K562 (cell line): ENCODE data around the gene UBE2O. TPM values are rescaled to one million over a fixed set of nuclear protein-coding genes. Genes with fewer than 3 reads are reported as not detected.

ENCODE experiments used
- CTBP1 ChIP-seq: fragments of 450-650 bp; IDR thresholded peaks from 2 replicates; pipeline ENCODE4 v1.6.1; 2016; ENCODE audit warnings: borderline replicate concordance
- DPF2 ChIP-seq: fragments of 450-650 bp; IDR thresholded peaks from 2 replicates; pipeline ENCODE4 v1.6.1; 2016
- GATA2 ChIP-seq: sonication (generic); formaldehyde crosslinking; IDR thresholded peaks from 2 replicates; pipeline ENCODE4 v1.4.0; 2020; ENCODE audit warnings: mild to moderate bottlenecking, missing genetic modification reagents
- HNRNPUL1 ChIP-seq: fragments of 200-400 bp; formaldehyde crosslinking; IDR thresholded peaks from 2 replicates; pipeline ENCODE4 v1.6.1; 2017; ENCODE audit warnings: low read length
- MCM3 ChIP-seq: fragments of 450-650 bp; IDR thresholded peaks from 2 replicates; pipeline ENCODE4 v1.6.1; 2016
- NFXL1 ChIP-seq: fragments of 450-650 bp; formaldehyde crosslinking; IDR thresholded peaks from 2 replicates; pipeline ENCODE4 v1.4.0; 2021; ENCODE audit warnings: mild to moderate bottlenecking
- NR2C2 ChIP-seq, 2 experiments: fragments of 200-800 bp in 1 of 2; sonication (Bioruptor generic) in 1 of 2; sonication (generic) in 1 of 2; formaldehyde crosslinking in 1 of 2; IDR thresholded peaks; 2 replicates each; pipeline versions ENCODE4 v1.6.1 to v1.8.0; 2016 to 2022; ENCODE audit warnings: mild to moderate bottlenecking in 1 of 2, missing compliant biosample characterization in 1 of 2, missing genetic modification characterization in 1 of 2, missing genetic modification reagents in 1 of 2
- SRF ChIP-seq, 2 experiments: fragments of 250-450, 450-650 bp in 1 of 2; sonication (Bioruptor Pico) in 1 of 2; sonication (generic) in 1 of 2; formaldehyde crosslinking; IDR thresholded peaks; 2 replicates each; pipeline versions ENCODE4 v1.5.0 to v1.5.1; 2020 to 2022; ENCODE audit warnings: mild to moderate bottlenecking in 1 of 2, missing genetic modification reagents in 1 of 2
- ZEB2 ChIP-seq: fragments of 450-650 bp; IDR thresholded peaks from 2 replicates; pipeline ENCODE4 v1.6.1; 2016
- ZNF239 ChIP-seq: fragments of 250-450 bp; sonication (Bioruptor Pico); IDR thresholded peaks from 2 replicates; pipeline ENCODE4 v1.4.0; 2020; ENCODE audit warnings: mild to moderate bottlenecking
- ZNF584 ChIP-seq: fragments of 200-800 bp; sonication (Bioruptor generic); IDR thresholded peaks from 2 replicates; pipeline ENCODE4 v1.6.1; 2016; ENCODE audit warnings: low read depth, mild to moderate bottlenecking, missing genetic modification characterization, missing compliant biosample characterization
- ZNF589 ChIP-seq: fragments of 200-800 bp; sonication (Bioruptor generic); IDR thresholded peaks from 2 replicates; pipeline ENCODE4 v1.6.1; 2016; ENCODE audit warnings: low read depth, missing genetic modification characterization, missing compliant biosample characterization
- polyA plus RNA-seq, 8 experiments: library from polyadenylated mRNA; depleted of rRNA in 4 of 8; stranded (reverse) in 5 of 8; unstranded in 3 of 8; fragments of >200 nt; fragmentation: Nextera tagmentation in 2 of 8; fragmentation: Illumina TruSeq in 1 of 8; extraction: Ambion mirVana in 2 of 8; extraction: Trizol in 1 of 8; gene quantifications; 2 replicates each; pipeline versions ENCODE4 v1.2.1 to v1.2.3, GENCODE V29; 2011 to 2014; ENCODE audit warnings: inconsistent platforms in 1 of 8, missing spikeins in 1 of 8
- total RNA-seq, 7 experiments: library from RNA; depleted of rRNA in 6 of 7; stranded (reverse); fragments of >200 nt in 6 of 7; fragmentation: Illumina TruSeq in 2 of 7; extraction: Trizol in 2 of 7; gene quantifications; 2 replicates each; pipeline versions ENCODE4 v1.2.1 to v1.2.3, GENCODE V29; 2011 to 2021; ENCODE audit warnings: low replicate concordance in 1 of 7
- TF ChIP-seq, protein P1 (sequence below), 2 experiments: fragments of 450-650 bp; formaldehyde crosslinking in 1 of 2; IDR thresholded peaks; 2 replicates each; pipeline versions ENCODE4 v1.4.0 to v1.6.1; 2014 to 2020; ENCODE audit warnings: mild to moderate bottlenecking in 2 of 2, borderline replicate concordance in 1 of 2, low read depth in 1 of 2

Gene UBE2O
- total and polyA plus RNA-seq, 9 of the 15 experiments (the other 6 are each of a cell fraction or from before 2014, with no cell fraction given): 1.6 to 39.7 (median 13.3) TPM

DNA sequence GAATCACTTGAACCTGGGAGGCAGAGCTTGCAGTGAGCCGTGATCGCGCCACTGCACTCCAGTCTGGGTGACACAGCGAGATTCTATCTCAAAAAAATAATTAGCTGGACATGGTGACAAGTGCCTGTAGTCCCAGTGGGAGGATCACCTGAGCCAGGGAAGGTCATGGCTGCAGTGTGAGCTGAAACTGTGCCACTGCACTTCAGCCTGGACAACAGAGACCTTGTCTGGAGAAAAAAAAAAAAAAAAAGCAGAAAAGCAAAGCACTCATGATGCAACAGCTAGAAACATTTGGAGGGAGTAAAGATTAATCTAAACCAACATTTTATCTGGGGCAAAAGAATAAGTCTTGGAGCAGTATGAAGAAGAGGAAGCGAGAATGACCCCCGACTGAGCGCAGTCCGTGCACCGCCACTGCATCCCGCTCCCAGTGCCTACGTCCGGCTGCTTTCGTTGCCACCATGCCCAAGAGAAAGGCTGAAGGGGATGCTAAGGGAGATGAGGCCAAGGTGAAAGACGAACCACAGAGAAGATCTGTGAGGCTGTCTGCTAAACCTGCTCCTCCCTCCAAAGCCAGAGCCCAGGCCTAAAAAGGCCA lies 107.5 kb downstream of the UBE2O start (continued):
- TF ChIP-seq, protein P1, sequence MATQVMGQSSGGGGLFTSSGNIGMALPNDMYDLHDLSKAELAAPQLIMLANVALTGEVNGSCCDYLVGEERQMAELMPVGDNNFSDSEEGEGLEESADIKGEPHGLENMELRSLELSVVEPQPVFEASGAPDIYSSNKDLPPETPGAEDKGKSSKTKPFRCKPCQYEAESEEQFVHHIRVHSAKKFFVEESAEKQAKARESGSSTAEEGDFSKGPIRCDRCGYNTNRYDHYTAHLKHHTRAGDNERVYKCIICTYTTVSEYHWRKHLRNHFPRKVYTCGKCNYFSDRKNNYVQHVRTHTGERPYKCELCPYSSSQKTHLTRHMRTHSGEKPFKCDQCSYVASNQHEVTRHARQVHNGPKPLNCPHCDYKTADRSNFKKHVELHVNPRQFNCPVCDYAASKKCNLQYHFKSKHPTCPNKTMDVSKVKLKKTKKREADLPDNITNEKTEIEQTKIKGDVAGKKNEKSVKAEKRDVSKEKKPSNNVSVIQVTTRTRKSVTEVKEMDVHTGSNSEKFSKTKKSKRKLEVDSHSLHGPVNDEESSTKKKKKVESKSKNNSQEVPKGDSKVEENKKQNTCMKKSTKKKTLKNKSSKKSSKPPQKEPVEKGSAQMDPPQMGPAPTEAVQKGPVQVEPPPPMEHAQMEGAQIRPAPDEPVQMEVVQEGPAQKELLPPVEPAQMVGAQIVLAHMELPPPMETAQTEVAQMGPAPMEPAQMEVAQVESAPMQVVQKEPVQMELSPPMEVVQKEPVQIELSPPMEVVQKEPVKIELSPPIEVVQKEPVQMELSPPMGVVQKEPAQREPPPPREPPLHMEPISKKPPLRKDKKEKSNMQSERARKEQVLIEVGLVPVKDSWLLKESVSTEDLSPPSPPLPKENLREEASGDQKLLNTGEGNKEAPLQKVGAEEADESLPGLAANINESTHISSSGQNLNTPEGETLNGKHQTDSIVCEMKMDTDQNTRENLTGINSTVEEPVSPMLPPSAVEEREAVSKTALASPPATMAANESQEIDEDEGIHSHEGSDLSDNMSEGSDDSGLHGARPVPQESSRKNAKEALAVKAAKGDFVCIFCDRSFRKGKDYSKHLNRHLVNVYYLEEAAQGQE (IDR thresholded peaks at IDR 0.05; ENCODE audit: borderline replicate concordance): peak; percentile 30; the same call in 1 of the 2 replicates
- TF ChIP-seq, protein P1 (CRISPR knock-in tag; IDR thresholded peaks at IDR 0.05; ENCODE audit: low read depth): no peak
- no peak for TF ChIP-seq ZNF239 (CRISPR knock-in tag)
- no peak for TF ChIP-seq MCM3
- peak; percentile 55; the same call in 1 of the 2 replicates for TF ChIP-seq ZNF589 (CRISPR knock-in tag)
- peak; percentile 64 for TF ChIP-seq ZEB2
- peak; percentile 63; the same call in 1 of the 2 replicates for TF ChIP-seq ZNF584 (CRISPR knock-in tag)
- no peak for TF ChIP-seq NR2C2 (CRISPR knock-in tag; IDR thresholded peaks at IDR 0.05)
- peak; percentile 55 for TF ChIP-seq NR2C2 (tag; IDR thresholded peaks at IDR 0.05)
- TF ChIP-seq CTBP1: peak; percentile 32; the same call in 1 of the 2 replicates
- peak; percentile 87; the same call in 1 of the 2 replicates for TF ChIP-seq DPF2
- TF ChIP-seq NFXL1: peak; percentile 35; the same call in 1 of the 2 replicates
- TF ChIP-seq GATA2 (CRISPR knock-in tag): peak; percentile 35; the same call in 1 of the 2 replicates
- TF ChIP-seq HNRNPUL1: no peak
- TF ChIP-seq SRF (CRISPR knock-in tag; IDR thresholded peaks at IDR 0.05): peak in 1 of 2 experiments; percentile 60; a peak in 1 of 4 replicates
